HEK293 (cell line): ENCODE results near the gene TMPRSS6.

Experiments
- CTCF ChIA-PET: fragments of 350-600 bp; formaldehyde crosslinking; extraction: SDS; loops from one replicate; lab custom pipeline; 2021; ENCODE audit warnings: antibody characterized with exemption; lab: Yijun Ruan, JAX
- POLR2A ChIA-PET: fragments of 300-600 bp; formaldehyde crosslinking; extraction: SDS; loops from one replicate; lab custom pipeline; 2020; ENCODE audit warnings: antibody characterized with exemption, inconsistent platforms; lab: Yijun Ruan, JAX
- H3K27ac ChIP-seq: fragments of 200-500 bp; sonication (Bioruptor generic); 2 replicates; pipeline ENCODE4 v1.5.1; 2014; ENCODE audit warnings: low read depth, low read length, control low read depth, inconsistent platforms; ENCODE audit errors: extremely low read depth
- H3K36me3 ChIP-seq, 2 experiments: fragments of 200-500 bp in 1 of 2; sonication (Bioruptor generic) in 1 of 2; 1 replicate in 1 of 2; 2 replicates in 1 of 2; pipeline ENCODE4 v1.5.1; 2014 to 2017; ENCODE audit warnings: inconsistent platforms in 2 of 2, low read length in 2 of 2; ENCODE audit not compliant: control insufficient read depth in 2 of 2, insufficient read depth in 1 of 2
- H3K4me1 ChIP-seq: fragments of 200-500 bp; sonication (Bioruptor generic); 2 replicates; pipeline ENCODE4 v1.5.1; 2014; ENCODE audit warnings: mild to moderate bottlenecking, low read length, inconsistent platforms; ENCODE audit not compliant: control insufficient read depth, insufficient read depth
- H3K4me3 ChIP-seq: 2 replicates; pipeline ENCODE4 v1.5.1; 2011; ENCODE audit warnings: low read depth, mild to moderate bottlenecking, control low read depth, low read length, moderate library complexity
- H3K9me3 ChIP-seq: fragments of 200-500 bp; sonication (Bioruptor generic); 2 replicates; pipeline ENCODE4 v1.5.1; 2014; ENCODE audit warnings: low read depth, low read length, inconsistent platforms; ENCODE audit not compliant: control insufficient read depth, insufficient read depth
- EGR2 ChIP-seq: fragments of 450-650 bp; formaldehyde crosslinking; IDR thresholded peaks from 2 replicates; pipeline ENCODE4 v1.5.1; 2016; ENCODE audit warnings: low read depth, missing biosample characterization, missing genetic modification characterization
- PATZ1 ChIP-seq: fragments of 450-650 bp; formaldehyde crosslinking; IDR thresholded peaks from 2 replicates; pipeline ENCODE4 v1.5.1; 2016; ENCODE audit warnings: missing biosample characterization, missing genetic modification characterization
- SCRT2 ChIP-seq: fragments of 450-650 bp; formaldehyde crosslinking; IDR thresholded peaks from 2 replicates; pipeline ENCODE4 v1.5.1; 2016; ENCODE audit warnings: missing biosample characterization, missing genetic modification characterization
- SP7 ChIP-seq: fragments of 450-650 bp; formaldehyde crosslinking; IDR thresholded peaks from 2 replicates; pipeline ENCODE4 v1.5.1; 2016; ENCODE audit warnings: missing biosample characterization, missing genetic modification characterization
- ZFHX2 ChIP-seq: fragments of 450-650 bp; formaldehyde crosslinking; conservative IDR thresholded peaks from 2 replicates; pipeline ENCODE4 v1.5.1; 2016; ENCODE audit warnings: missing biosample characterization, missing genetic modification characterization
- ZIC2 ChIP-seq: fragments of 450-650 bp; formaldehyde crosslinking; IDR thresholded peaks from 2 replicates; pipeline ENCODE4 v1.5.1; 2016; ENCODE audit warnings: missing biosample characterization, missing genetic modification characterization
- ZNF16 ChIP-seq: fragments of 450-650 bp; formaldehyde crosslinking; IDR thresholded peaks from 2 replicates; pipeline ENCODE4 v1.5.1; 2016; ENCODE audit warnings: low read depth, missing biosample characterization, missing genetic modification characterization
- ZNF214 ChIP-seq: fragments of 450-650 bp; formaldehyde crosslinking; IDR thresholded peaks from 2 replicates; pipeline ENCODE4 v1.5.1; 2017; ENCODE audit warnings: missing biosample characterization, mild to moderate bottlenecking, missing genetic modification characterization, borderline replicate concordance
- ZNF335 ChIP-seq: fragments of 450-650 bp; formaldehyde crosslinking; conservative IDR thresholded peaks from 2 replicates; pipeline ENCODE4 v1.5.1; 2016; ENCODE audit warnings: missing biosample characterization, missing genetic modification characterization
- ZNF354C ChIP-seq: fragments of 450-650 bp; formaldehyde crosslinking; IDR thresholded peaks from 2 replicates; pipeline ENCODE4 v1.5.1; 2016; ENCODE audit warnings: missing biosample characterization, missing genetic modification characterization, low read depth, borderline replicate concordance
- ZNF529 ChIP-seq: fragments of 450-650 bp; formaldehyde crosslinking; IDR thresholded peaks from 2 replicates; pipeline ENCODE4 v1.5.1; 2017; ENCODE audit warnings: missing genetic modification characterization, missing biosample characterization; ENCODE audit not compliant: insufficient replicate concordance
- ZNF701 ChIP-seq: fragments of 450-650 bp; formaldehyde crosslinking; IDR thresholded peaks from 2 replicates; pipeline ENCODE4 v1.5.1; 2016; ENCODE audit warnings: missing biosample characterization, missing genetic modification characterization
- ZNF704 ChIP-seq: fragments of 450-650 bp; formaldehyde crosslinking; IDR thresholded peaks from 2 replicates; pipeline ENCODE4 v1.5.1; 2016; ENCODE audit warnings: missing biosample characterization, missing genetic modification characterization
- TF ChIP-seq, protein P1 (sequence below): fragments of 450-650 bp; IDR thresholded peaks from 2 replicates; pipeline ENCODE4 v1.5.1; 2018; ENCODE audit warnings: missing biosample characterization, missing genetic modification characterization
- TF ChIP-seq, protein P2 (sequence below): fragments of 450-650 bp; formaldehyde crosslinking; IDR thresholded peaks from 2 replicates; pipeline ENCODE4 v1.5.1; 2016; ENCODE audit warnings: missing biosample characterization, missing genetic modification characterization

TMPRSS6 gene

DNA sequence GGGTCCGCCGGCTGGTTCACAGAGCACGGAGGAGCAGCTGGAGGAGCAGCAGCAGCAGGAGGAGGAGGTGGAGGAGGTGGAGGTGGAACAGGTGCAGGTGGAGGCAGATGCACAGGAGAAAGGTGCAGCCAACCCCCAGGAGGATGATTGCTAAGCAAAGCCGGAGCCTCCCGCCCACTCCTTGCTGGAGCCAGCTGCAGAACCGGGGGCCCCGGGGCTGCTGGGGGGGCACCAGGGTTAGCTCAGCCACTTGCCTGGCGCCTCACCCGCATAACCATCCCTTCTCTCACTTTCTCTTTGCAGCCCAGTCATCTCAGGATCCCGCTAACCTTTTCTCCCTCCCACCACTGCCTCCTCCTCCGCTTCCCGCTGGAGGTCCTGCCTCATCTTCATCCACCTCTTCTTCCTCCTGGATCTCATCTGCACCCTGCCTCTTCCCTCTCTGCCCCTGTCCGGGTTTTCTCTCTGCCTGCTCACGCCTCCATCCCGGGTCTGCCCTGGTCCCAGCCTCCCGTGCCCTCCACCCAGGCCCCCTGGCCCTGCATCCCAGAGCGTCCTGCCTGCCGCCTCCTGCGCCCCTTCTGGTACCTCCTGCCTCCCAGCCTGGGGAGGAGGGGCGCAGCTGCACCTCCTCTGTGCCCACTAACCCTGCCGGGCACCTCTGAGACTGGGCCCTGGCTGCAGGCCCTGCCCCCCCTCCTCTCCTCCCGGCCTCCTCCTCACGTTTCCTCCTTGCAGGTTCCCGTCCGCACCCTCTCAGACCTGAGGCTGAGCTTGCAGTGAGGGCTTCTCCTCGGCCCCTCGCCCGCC, 48.5 kb downstream of the TMPRSS6 start:
- H3K36me3 ChIP-seq: peaks cover 0 to 57% of the 10 kb centered on the region in 2 experiments; a peak in 2 of 3 replicates
- H3K4me1 ChIP-seq: no peaks in the 10 kb centered on the region
- no peak overlapping the region for H3K4me3 ChIP-seq
- no peaks in the 10 kb centered on the region for H3K9me3 ChIP-seq
- TF ChIP-seq ZNF354C: no peak
- TF ChIP-seq EGR2 (tag by site-specific recombination): peak; percentile 98
- peak; percentile 88 for TF ChIP-seq ZFHX2 (tag by site-specific recombination)
- TF ChIP-seq ZNF214 (tag by site-specific recombination): no peak
- TF ChIP-seq, protein P1, sequence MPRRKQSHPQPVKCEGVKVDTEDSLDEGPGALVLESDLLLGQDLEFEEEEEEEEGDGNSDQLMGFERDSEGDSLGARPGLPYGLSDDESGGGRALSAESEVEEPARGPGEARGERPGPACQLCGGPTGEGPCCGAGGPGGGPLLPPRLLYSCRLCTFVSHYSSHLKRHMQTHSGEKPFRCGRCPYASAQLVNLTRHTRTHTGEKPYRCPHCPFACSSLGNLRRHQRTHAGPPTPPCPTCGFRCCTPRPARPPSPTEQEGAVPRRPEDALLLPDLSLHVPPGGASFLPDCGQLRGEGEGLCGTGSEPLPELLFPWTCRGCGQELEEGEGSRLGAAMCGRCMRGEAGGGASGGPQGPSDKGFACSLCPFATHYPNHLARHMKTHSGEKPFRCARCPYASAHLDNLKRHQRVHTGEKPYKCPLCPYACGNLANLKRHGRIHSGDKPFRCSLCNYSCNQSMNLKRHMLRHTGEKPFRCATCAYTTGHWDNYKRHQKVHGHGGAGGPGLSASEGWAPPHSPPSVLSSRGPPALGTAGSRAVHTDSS (tag by site-specific recombination): peak; percentile 56; the same call in 1 of the 2 replicates
- TF ChIP-seq, protein P2, sequence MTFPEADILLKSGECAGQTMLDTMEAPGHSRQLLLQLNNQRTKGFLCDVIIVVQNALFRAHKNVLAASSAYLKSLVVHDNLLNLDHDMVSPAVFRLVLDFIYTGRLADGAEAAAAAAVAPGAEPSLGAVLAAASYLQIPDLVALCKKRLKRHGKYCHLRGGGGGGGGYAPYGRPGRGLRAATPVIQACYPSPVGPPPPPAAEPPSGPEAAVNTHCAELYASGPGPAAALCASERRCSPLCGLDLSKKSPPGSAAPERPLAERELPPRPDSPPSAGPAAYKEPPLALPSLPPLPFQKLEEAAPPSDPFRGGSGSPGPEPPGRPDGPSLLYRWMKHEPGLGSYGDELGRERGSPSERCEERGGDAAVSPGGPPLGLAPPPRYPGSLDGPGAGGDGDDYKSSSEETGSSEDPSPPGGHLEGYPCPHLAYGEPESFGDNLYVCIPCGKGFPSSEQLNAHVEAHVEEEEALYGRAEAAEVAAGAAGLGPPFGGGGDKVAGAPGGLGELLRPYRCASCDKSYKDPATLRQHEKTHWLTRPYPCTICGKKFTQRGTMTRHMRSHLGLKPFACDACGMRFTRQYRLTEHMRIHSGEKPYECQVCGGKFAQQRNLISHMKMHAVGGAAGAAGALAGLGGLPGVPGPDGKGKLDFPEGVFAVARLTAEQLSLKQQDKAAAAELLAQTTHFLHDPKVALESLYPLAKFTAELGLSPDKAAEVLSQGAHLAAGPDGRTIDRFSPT (tag by site-specific recombination): 0 out of 2 replicates have a peak, but pooled peaks have one; percentile 36
- TF ChIP-seq ZNF335 (tag by site-specific recombination): no peak
- TF ChIP-seq PATZ1 (tag by site-specific recombination): peak; percentile 84
- TF ChIP-seq ZNF16 (tag by site-specific recombination): no peak
- TF ChIP-seq SP7 (tag by site-specific recombination): no peak
- no peak for TF ChIP-seq ZNF704 (tag by site-specific recombination)
- TF ChIP-seq, all 188 proteins: peak for 5
- ChIA-PET CTCF (interaction anchor here (0.6 to 1.0 kb wide), 2 partner anchors 17 to 256 kb away, joined by 4 read pairs; no protein-coding TSS in a partner anchor), POLR2A (interaction anchor here (1.1 kb wide), 1 partner anchor 10 kb away, joined by 3 read pairs; the partner anchor contains the start of gene KCTD17)
- H3K27ac ChIP-seq: no peak overlapping the region

- no peaks in the 10 kb centered on the region for H3K9me3 ChIP-seq
- H3K4me3 ChIP-seq: no peak overlapping the region
- TF ChIP-seq ZNF701 (tag by site-specific recombination) (no peak), SCRT2 (tag by site-specific recombination) (no peak), ZNF529 (no peak), ZIC2 (tag by site-specific recombination) (peak; percentile 30)
- peaks cover 0 to 67% of the 10 kb centered on the region in 2 experiments; a peak in 2 of 3 replicates for H3K36me3 ChIP-seq
- H3K4me1 ChIP-seq: no peaks in the 10 kb centered on the region
- POLR2A ChIA-PET: no interaction called here
- CTCF ChIA-PET: no interaction called here
- H3K27ac ChIP-seq: no peak overlapping the region
Measured at GRCh38 chr22:37059876-37060449, 49.5 kb downstream of the TMPRSS6 start.
